ENCODE measurements around the gene RTN4IP1. TPM values are rescaled to one million over a fixed set of nuclear protein-coding genes. Genes with fewer than 3 reads are reported as not detected.

The RTN4IP1 gene
- total RNA-seq, 1 experiment from 2014 or later, result 19.2 TPM

DNA sequence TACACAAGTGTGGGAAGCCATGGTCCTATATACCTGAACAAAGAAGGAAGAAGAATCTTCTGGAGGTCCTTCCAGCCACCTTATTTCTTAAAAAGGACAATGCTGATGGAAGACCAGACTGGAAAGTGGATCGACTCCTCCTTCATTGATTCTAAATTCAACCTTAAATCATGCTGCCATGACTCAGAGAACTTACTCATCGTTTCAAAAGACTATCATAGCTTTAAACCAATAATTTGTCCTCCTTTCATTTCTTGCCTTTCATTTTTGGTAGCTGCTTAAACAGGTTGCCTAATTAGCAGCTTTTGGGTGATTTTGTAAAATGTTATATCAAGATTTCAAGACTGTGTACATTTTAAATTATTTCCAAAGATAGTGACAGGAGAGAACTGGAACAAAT is 60.8 kb downstream of the RTN4IP1 start:
- TF ChIP-seq, protein P1, sequence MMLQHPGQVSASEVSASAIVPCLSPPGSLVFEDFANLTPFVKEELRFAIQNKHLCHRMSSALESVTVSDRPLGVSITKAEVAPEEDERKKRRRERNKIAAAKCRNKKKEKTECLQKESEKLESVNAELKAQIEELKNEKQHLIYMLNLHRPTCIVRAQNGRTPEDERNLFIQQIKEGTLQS (CRISPR knock-in tag; conservative IDR thresholded peaks at IDR 0.05), result no peak
- Mint-ChIP-seq H3K4me3 (no peak overlapping the region), H3K27me3 (ENCODE audit: low read depth) (no peaks in the 10 kb centered on the region), H3K4me1 (peaks cover 18% of the 10 kb centered on the region), H3K27ac (no peak overlapping the region), H3K9me3 (no peaks in the 10 kb centered on the region), H3K36me3 (peaks cover 9% of the 10 kb centered on the region)
- ChIA-PET POLR2A (no interaction called here), CTCF (interaction anchor here (1.2 kb wide), 1 partner anchor 8 kb away, joined by 3 read pairs; no protein-coding TSS in a partner anchor)
- ATAC-seq, result no peak
- DNase-seq (ENCODE audit: low spot score), result no peak

DNA sequence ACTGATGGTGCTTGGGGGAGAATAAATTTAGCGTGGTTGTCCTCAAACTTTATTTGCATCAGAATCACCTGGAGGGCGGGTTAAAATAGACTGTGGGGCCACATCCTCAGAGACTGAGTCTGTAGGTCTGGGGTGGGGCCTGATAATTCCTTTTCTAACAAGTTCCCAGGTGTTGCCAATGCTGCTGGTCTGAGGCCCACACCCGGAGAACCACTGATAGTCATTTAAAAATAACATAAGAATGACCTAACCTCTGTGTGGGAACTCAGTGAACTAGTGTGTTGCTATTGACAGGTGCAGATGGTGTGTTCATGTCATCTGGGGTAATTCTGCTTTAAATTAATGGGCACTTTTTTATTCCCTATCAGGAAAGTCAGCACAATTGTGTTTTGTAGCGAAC is 64.8 kb downstream of the RTN4IP1 start:
- Mint-ChIP-seq H3K4me3 (no peak overlapping the region), H3K4me1 (peaks cover 17% of the 10 kb centered on the region), H3K27ac (peak overlapping the region; percentile 47; the same call in 1 of the 2 replicates), H3K36me3 (no peaks in the 10 kb centered on the region), H3K27me3 (ENCODE audit: low read depth) (no peaks in the 10 kb centered on the region), H3K9me3 (no peaks in the 10 kb centered on the region)
- CTCF ChIA-PET, result interaction anchor here (1.5 to 4.5 kb wide), 7 partner anchors 52 to 433 kb away, joined by 4 to 33 read pairs (median 5); partner anchors contain the start of gene CRYBG1
- no peak for DNase-seq (ENCODE audit: low spot score)
- ATAC-seq, result peak; percentile 38
- POLR2A ChIA-PET, result no interaction called here
- TF ChIP-seq IRF2 (CRISPR knock-in tag; IDR thresholded peaks at IDR 0.05; ENCODE audit: borderline replicate concordance, low read depth) (no peak), ZNF423 (CRISPR knock-in tag; IDR thresholded peaks at IDR 0.05) (no peak), FOXP1 (CRISPR knock-in tag; IDR thresholded peaks at IDR 0.05; ENCODE audit: borderline replicate concordance) (no peak), NR1H2 (CRISPR knock-in tag; IDR thresholded peaks at IDR 0.05) (no peak), ESRRA (CRISPR knock-in tag; IDR thresholded peaks at IDR 0.05; ENCODE audit: borderline replicate concordance) (no peak), TEAD1 (CRISPR knock-in tag; IDR thresholded peaks at IDR 0.05) (no peak), NFATC4 (CRISPR knock-in tag; IDR thresholded peaks at IDR 0.05) (no peak)
- TF ChIP-seq, protein P2, sequence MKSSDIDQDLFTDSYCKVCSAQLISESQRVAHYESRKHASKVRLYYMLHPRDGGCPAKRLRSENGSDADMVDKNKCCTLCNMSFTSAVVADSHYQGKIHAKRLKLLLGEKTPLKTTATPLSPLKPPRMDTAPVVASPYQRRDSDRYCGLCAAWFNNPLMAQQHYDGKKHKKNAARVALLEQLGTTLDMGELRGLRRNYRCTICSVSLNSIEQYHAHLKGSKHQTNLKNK (CRISPR knock-in tag; IDR thresholded peaks at IDR 0.05), result no peak
- TF ChIP-seq, protein P3, sequence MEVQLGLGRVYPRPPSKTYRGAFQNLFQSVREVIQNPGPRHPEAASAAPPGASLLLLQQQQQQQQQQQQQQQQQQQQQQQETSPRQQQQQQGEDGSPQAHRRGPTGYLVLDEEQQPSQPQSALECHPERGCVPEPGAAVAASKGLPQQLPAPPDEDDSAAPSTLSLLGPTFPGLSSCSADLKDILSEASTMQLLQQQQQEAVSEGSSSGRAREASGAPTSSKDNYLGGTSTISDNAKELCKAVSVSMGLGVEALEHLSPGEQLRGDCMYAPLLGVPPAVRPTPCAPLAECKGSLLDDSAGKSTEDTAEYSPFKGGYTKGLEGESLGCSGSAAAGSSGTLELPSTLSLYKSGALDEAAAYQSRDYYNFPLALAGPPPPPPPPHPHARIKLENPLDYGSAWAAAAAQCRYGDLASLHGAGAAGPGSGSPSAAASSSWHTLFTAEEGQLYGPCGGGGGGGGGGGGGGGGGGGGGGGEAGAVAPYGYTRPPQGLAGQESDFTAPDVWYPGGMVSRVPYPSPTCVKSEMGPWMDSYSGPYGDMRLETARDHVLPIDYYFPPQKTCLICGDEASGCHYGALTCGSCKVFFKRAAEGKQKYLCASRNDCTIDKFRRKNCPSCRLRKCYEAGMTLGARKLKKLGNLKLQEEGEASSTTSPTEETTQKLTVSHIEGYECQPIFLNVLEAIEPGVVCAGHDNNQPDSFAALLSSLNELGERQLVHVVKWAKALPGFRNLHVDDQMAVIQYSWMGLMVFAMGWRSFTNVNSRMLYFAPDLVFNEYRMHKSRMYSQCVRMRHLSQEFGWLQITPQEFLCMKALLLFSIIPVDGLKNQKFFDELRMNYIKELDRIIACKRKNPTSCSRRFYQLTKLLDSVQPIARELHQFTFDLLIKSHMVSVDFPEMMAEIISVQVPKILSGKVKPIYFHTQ (CRISPR knock-in tag; IDR thresholded peaks at IDR 0.05), result no peak
- TF ChIP-seq, protein P4, sequence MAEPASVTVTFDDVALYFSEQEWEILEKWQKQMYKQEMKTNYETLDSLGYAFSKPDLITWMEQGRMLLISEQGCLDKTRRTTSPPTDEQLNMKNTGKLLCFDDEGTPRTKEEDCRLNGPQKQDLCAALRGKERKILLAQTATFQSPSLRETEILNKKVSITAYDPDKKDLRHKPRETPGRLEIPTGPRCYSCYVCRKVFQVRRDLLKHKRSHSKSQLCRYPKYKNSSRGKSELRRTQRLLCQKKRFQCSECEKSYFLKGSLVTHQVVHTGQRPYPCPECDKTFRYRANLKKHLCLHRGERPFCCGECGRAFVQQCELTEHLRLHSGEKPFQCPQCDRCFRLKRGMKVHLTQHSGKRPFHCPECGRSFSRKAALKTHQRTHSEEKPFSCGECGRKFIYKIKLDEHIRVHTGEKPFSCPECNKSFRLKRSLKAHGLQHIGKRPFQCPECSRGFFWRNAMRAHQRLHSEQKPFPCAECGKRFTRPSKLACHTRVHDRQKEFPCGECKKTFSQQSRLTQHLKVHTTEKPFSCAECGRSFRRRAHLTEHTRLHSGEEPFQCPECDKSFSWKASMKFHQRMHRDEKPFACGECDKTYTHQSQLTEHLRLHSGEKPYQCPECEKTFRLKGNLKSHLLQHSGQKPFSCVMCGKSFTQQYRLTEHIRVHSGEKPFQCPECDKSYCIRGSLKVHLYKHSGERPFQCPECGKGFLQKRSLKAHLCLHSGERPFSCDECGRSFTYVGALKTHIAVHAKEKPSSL (CRISPR knock-in tag; conservative IDR thresholded peaks at IDR 0.05), result no peak
- TF ChIP-seq, protein P5, sequence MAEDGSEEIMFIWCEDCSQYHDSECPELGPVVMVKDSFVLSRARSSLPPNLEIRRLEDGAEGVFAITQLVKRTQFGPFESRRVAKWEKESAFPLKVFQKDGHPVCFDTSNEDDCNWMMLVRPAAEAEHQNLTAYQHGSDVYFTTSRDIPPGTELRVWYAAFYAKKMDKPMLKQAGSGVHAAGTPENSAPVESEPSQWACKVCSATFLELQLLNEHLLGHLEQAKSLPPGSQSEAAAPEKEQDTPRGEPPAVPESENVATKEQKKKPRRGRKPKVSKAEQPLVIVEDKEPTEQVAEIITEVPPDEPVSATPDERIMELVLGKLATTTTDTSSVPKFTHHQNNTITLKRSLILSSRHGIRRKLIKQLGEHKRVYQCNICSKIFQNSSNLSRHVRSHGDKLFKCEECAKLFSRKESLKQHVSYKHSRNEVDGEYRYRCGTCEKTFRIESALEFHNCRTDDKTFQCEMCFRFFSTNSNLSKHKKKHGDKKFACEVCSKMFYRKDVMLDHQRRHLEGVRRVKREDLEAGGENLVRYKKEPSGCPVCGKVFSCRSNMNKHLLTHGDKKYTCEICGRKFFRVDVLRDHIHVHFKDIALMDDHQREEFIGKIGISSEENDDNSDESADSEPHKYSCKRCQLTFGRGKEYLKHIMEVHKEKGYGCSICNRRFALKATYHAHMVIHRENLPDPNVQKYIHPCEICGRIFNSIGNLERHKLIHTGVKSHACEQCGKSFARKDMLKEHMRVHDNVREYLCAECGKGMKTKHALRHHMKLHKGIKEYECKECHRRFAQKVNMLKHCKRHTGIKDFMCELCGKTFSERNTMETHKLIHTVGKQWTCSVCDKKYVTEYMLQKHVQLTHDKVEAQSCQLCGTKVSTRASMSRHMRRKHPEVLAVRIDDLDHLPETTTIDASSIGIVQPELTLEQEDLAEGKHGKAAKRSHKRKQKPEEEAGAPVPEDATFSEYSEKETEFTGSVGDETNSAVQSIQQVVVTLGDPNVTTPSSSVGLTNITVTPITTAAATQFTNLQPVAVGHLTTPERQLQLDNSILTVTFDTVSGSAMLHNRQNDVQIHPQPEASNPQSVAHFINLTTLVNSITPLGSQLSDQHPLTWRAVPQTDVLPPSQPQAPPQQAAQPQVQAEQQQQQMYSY (CRISPR knock-in tag; IDR thresholded peaks at IDR 0.05), result no peak
- TF ChIP-seq, protein P6, sequence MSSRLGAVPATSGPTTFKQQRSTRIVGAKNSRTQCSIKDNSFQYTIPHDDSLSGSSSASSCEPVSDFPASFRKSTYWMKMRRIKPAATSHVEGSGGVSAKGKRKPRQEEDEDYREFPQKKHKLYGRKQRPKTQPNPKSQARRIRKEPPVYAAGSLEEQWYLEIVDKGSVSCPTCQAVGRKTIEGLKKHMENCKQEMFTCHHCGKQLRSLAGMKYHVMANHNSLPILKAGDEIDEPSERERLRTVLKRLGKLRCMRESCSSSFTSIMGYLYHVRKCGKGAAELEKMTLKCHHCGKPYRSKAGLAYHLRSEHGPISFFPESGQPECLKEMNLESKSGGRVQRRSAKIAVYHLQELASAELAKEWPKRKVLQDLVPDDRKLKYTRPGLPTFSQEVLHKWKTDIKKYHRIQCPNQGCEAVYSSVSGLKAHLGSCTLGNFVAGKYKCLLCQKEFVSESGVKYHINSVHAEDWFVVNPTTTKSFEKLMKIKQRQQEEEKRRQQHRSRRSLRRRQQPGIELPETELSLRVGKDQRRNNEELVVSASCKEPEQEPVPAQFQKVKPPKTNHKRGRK (CRISPR knock-in tag; IDR thresholded peaks at IDR 0.05; ENCODE audit: borderline replicate concordance), result no peak

Data from WTC11 (cell line).